ENCODE data around the gene NKPD1.
A peak's percentile ranks its signal among the peaks of the same experiment; 100 is the strongest.

The NKPD1 gene

GRCh38 chr19:45160870-45161737 lies at the start of gene NKPD1:
Gene NKPD1, minus strand, starts transcription at chr19:45160982. Its CDS starts 832 bp downstream, at chr19:45160150.
- peak; percentile 36 to 82 for DNase-seq

GRCh38 chr19:45206328-45206727 lies 45.5 kb upstream of the NKPD1 start:
- DNase-seq = no peak

GRCh38 chr19:45205810-45206209 lies 45.0 kb upstream of the NKPD1 start:
- DNase-seq = no peak

- no peak for DNase-seq
These were observed 41.9 kb upstream of the NKPD1 start for GRCh38 chr19:45202637-45203036.

- peak in 1 of 2 experiments; percentile 22 for DNase-seq
These were observed 39.8 kb upstream of the NKPD1 start for GRCh38 chr19:45200568-45200967.

- DNase-seq = no peak
These were observed 35.0 kb upstream of the NKPD1 start for GRCh38 chr19:45195764-45196163.

- no peak for DNase-seq
These were observed 30.6 kb upstream of the NKPD1 start for GRCh38 chr19:45191375-45191774.

GRCh38 chr19:45189971-45190370 lies 29.2 kb upstream of the NKPD1 start:
- no peak for DNase-seq

- DNase-seq = peak; percentile 14 to 72
These were observed 26.8 kb upstream of the NKPD1 start for GRCh38 chr19:45187421-45188100.

GRCh38 chr19:45186509-45187334 lies 25.9 kb upstream of the NKPD1 start:
- no peak for DNase-seq

- no peak for DNase-seq
These were observed 23.3 kb upstream of the NKPD1 start for GRCh38 chr19:45184115-45184514.

GRCh38 chr19:45182758-45183157 lies 22.0 kb upstream of the NKPD1 start:
- no peak for DNase-seq

- no peak for DNase-seq
These were observed 20.2 kb upstream of the NKPD1 start for GRCh38 chr19:45180936-45181335.

- DNase-seq = no peak
These were observed 19.1 kb upstream of the NKPD1 start for GRCh38 chr19:45179892-45180370.

GRCh38 chr19:45179072-45179891 lies 18.5 kb upstream of the NKPD1 start:
- peak in 1 of 2 experiments; percentile 63 for DNase-seq

GRCh38 chr19:45178262-45179071 lies 17.7 kb upstream of the NKPD1 start, which contains the start of gene BLOC1S3:
Gene BLOC1S3, plus strand, starts transcription at chr19:45178784. Its CDS starts 513 bp downstream, at chr19:45179297.
- DNase-seq = peak; percentile 99 to 100

GRCh38 chr19:45177817-45178261 lies 17.1 kb upstream of the NKPD1 start, which contains the start of gene TRAPPC6A:
Gene TRAPPC6A, minus strand, starts transcription at chr19:45178237. Its CDS starts 19 bp downstream, at chr19:45178218.
- DNase-seq = no peak

GRCh38 chr19:45175515-45176345 lies 14.9 kb upstream of the NKPD1 start:
- no peak for DNase-seq

GRCh38 chr19:45173816-45174215 lies 13.0 kb upstream of the NKPD1 start:
- DNase-seq = no peak
